H1 (cell line): Measurements from ENCODE around the gene LSM14B. TPM values are rescaled to one million over a fixed set of nuclear protein-coding genes. Genes with fewer than 3 reads are reported as not detected.
A peak's percentile ranks its signal among the peaks of the same experiment; 100 is the strongest.

Experiments used
- CTCF ChIA-PET: fragments of 300-600 bp; sonication (Branson Sonifier 250); formaldehyde crosslinking; loops from one replicate; lab custom pipeline; 2021; ENCODE audit not compliant: partially characterized antibody; lab: Charles Lee
- POLR2A ChIA-PET: fragments of 300-600 bp; sonication (Branson Sonifier 250); formaldehyde crosslinking; loops from one replicate; lab custom pipeline; 2021; ENCODE audit warnings: inconsistent platforms; ENCODE audit not compliant: partially characterized antibody; lab: Charles Lee
- DNase-seq, 2 experiments: peaks; one replicate each; pipeline versions ENCODE4 v3.0.0 to v3.0.0-alpha.2; 2010 to 2022; ENCODE audit warnings: low spot score in 2 of 2, low read depth in 1 of 2, mixed read lengths in 1 of 2
- FAIRE-seq: peaks from 2 replicates; lab custom pipeline; 2011; peaks lifted over from hg19 to GRCh38; lab: Jason Lieb, UNC
- H2AFZ ChIP-seq: 2 replicates; pipeline ENCODE4 v1.8.1; 2012; ENCODE audit warnings: low read length, inconsistent platforms
- H2AK5ac ChIP-seq: 2 replicates; pipeline ENCODE4 v1.6.1; 2013; ENCODE audit warnings: low read depth, low read length
- H2BK120ac ChIP-seq: replicated peaks from 2 replicates; pipeline ENCODE3; 2013; ENCODE audit warnings: low read depth, low read length, inconsistent platforms
- H2BK12ac ChIP-seq: 2 replicates; pipeline ENCODE4 v1.6.1; 2013; ENCODE audit warnings: low read depth, low read length
- H2BK15ac ChIP-seq: 2 replicates; pipeline ENCODE4 v1.6.1; 2013; ENCODE audit warnings: low read length
- H2BK20ac ChIP-seq: 2 replicates; pipeline ENCODE4 v1.6.1; 2013; ENCODE audit warnings: low read length
- H2BK5ac ChIP-seq: 2 replicates; pipeline ENCODE4 v1.6.1; 2013; ENCODE audit warnings: low read depth, low read length
- H3K14ac ChIP-seq: 2 replicates; pipeline ENCODE4 v1.6.1; 2013; ENCODE audit warnings: inconsistent platforms; ENCODE audit not compliant: insufficient read length
- H3K18ac ChIP-seq: 2 replicates; pipeline ENCODE4 v1.6.1; 2013; ENCODE audit warnings: low read length; ENCODE audit errors: extremely low read depth
- H3K23ac ChIP-seq: 2 replicates; pipeline ENCODE4 v1.6.1; 2013; ENCODE audit warnings: inconsistent platforms; ENCODE audit not compliant: insufficient read length
- H3K23me2 ChIP-seq: 2 replicates; pipeline ENCODE4 v1.6.1; 2013; ENCODE audit warnings: low read depth, low read length
- H3K27ac ChIP-seq: 2 replicates; pipeline ENCODE4 v1.6.1; 2011; ENCODE audit warnings: low read depth, low read length, inconsistent platforms
- H3K27me3 ChIP-seq, 4 experiments: replicated peaks in 1 of 4; 1 replicate in 1 of 4; 2 replicates in 3 of 4; pipeline versions ENCODE4 v1.6.1 to v1.8.1; 2011 to 2013; ENCODE audit warnings: low read length in 3 of 4, mild to moderate bottlenecking in 3 of 4, inconsistent platforms in 2 of 4, mixed read lengths in 2 of 4, moderate library complexity in 1 of 4; ENCODE audit not compliant: control insufficient read depth in 3 of 4, insufficient read depth in 3 of 4; ENCODE audit errors: extremely low read depth in 1 of 4
- H3K36me3 ChIP-seq, 4 experiments: 2 replicates each; pipeline versions ENCODE4 v1.6.1 to v1.8.1; 2011 to 2013; ENCODE audit warnings: mild to moderate bottlenecking in 4 of 4, low read length in 3 of 4, moderate library complexity in 2 of 4, control low read depth in 1 of 4, inconsistent platforms in 1 of 4; ENCODE audit not compliant: insufficient read depth in 4 of 4, control insufficient read depth in 2 of 4
- H3K4ac ChIP-seq: replicated peaks from 2 replicates; pipeline ENCODE3; 2013; ENCODE audit warnings: low read length, low read depth, mixed read lengths, inconsistent platforms; ENCODE audit not compliant: insufficient read length
- H3K4me1 ChIP-seq, 4 experiments: replicated peaks in 1 of 4; 1 replicate in 1 of 4; 2 replicates in 3 of 4; pipeline versions ENCODE4 v1.6.1 to v1.8.1; 2011 to 2013; ENCODE audit warnings: low read length in 3 of 4, inconsistent platforms in 2 of 4, mixed read lengths in 1 of 4; ENCODE audit not compliant: insufficient read depth in 4 of 4, control insufficient read depth in 3 of 4
- H3K4me2 ChIP-seq, 2 experiments: 2 replicates each; pipeline versions ENCODE4 v1.6.1 to v1.8.1; 2011 to 2013; ENCODE audit warnings: low read depth in 2 of 2, low read length in 2 of 2, control low read depth in 1 of 2, inconsistent platforms in 1 of 2, mild to moderate bottlenecking in 1 of 2; ENCODE audit not compliant: insufficient read depth in 1 of 2
- H3K4me3 ChIP-seq, 4 experiments: fragments of 200-600, 300-600 bp in 1 of 4; sonication (generic), shearing (Covaris generic), sonication (Bioruptor Twin) in 1 of 4; 2 replicates each; pipeline versions ENCODE4 v1.5.1 to v1.8.1; 2011 to 2016; ENCODE audit warnings: low read length in 4 of 4, low read depth in 3 of 4, control low read depth in 2 of 4, inconsistent platforms in 2 of 4, mild to moderate bottlenecking in 2 of 4, mixed read lengths in 1 of 4, moderate library complexity in 1 of 4; ENCODE audit not compliant: insufficient read depth in 2 of 4; ENCODE audit errors: extremely low read depth in 1 of 4
- H3K56ac ChIP-seq: replicated peaks from 2 replicates; pipeline ENCODE3; 2013; ENCODE audit warnings: low read depth, mild to moderate bottlenecking, mixed read lengths, low read length, inconsistent platforms; ENCODE audit not compliant: insufficient read length
- H3K79me1 ChIP-seq: 2 replicates; pipeline ENCODE4 v1.6.1; 2013; ENCODE audit warnings: low read depth, low read length, control low read depth
- H3K79me2 ChIP-seq, 2 experiments: 2 replicates each; pipeline versions ENCODE4 v1.6.1 to v1.8.1; 2012 to 2013; ENCODE audit warnings: low read length in 2 of 2, mild to moderate bottlenecking in 2 of 2, inconsistent platforms in 1 of 2; ENCODE audit not compliant: insufficient read depth in 2 of 2, control insufficient read depth in 1 of 2
- H3K9ac ChIP-seq, 4 experiments: replicated peaks in 1 of 4; 1 replicate in 1 of 4; 2 replicates in 3 of 4; pipeline versions ENCODE4 v1.6.1 to v1.8.1; 2011 to 2013; ENCODE audit warnings: low read depth in 3 of 4, low read length in 3 of 4, control low read depth in 2 of 4, mild to moderate bottlenecking in 2 of 4, moderate library complexity in 2 of 4, inconsistent platforms in 1 of 4; ENCODE audit errors: extremely low read depth in 1 of 4
- H3K9me3 ChIP-seq, 2 experiments: 2 replicates each; pipeline versions ENCODE4 v1.6.1 to v1.8.1; 2012 to 2013; ENCODE audit warnings: mild to moderate bottlenecking in 2 of 2, moderate library complexity in 2 of 2, control low read depth in 1 of 2, inconsistent platforms in 1 of 2, low read depth in 1 of 2, low read length in 1 of 2, mixed read lengths in 1 of 2; ENCODE audit not compliant: insufficient read depth in 2 of 2
- H4K20me1 ChIP-seq, 2 experiments: replicated peaks in 1 of 2; 2 replicates each; pipeline versions ENCODE3 to v1.8.1; 2011 to 2013; ENCODE audit warnings: inconsistent platforms in 2 of 2, low read length in 2 of 2, mild to moderate bottlenecking in 1 of 2; ENCODE audit not compliant: insufficient read depth in 2 of 2, control insufficient read depth in 1 of 2
- H4K5ac ChIP-seq: 2 replicates; pipeline ENCODE4 v1.6.1; 2013; ENCODE audit warnings: low read length, low read depth, mixed read lengths, inconsistent platforms; ENCODE audit not compliant: insufficient read length
- H4K8ac ChIP-seq: 2 replicates; pipeline ENCODE4 v1.8.0; 2013; ENCODE audit warnings: mild to moderate bottlenecking, moderate library complexity, low read length, inconsistent platforms; ENCODE audit not compliant: insufficient read depth; ENCODE audit errors: extremely low read depth
- H4K91ac ChIP-seq: replicated peaks from 2 replicates; pipeline ENCODE3; 2013; ENCODE audit warnings: low read length, mixed read lengths, inconsistent platforms; ENCODE audit not compliant: insufficient read length
- SP4 ChIP-seq: IDR thresholded peaks from 2 replicates; pipeline ENCODE4 v1.6.1; 2012; ENCODE audit warnings: low read length, inconsistent platforms
- TCF12 ChIP-seq: IDR thresholded peaks from 2 replicates; pipeline ENCODE4 v1.6.1; 2011; ENCODE audit warnings: low read depth, mild to moderate bottlenecking, low read length
- WGBS, 2 experiments: shearing (Covaris generic) in 1 of 2; methylation state at CpG; one replicate each; pipeline versions ENCODE4 v1.1.6 to v1.1.7; 2013 to 2015; ENCODE audit warnings: low lambda C conversion rate in 2 of 2, mixed read lengths in 2 of 2, inconsistent platforms in 1 of 2, low coverage in 1 of 2, missing lambda C conversion rate in 1 of 2; ENCODE audit not compliant: insufficient replicate concordance in 2 of 2, insufficient coverage in 1 of 2, insufficient read length in 1 of 2; ENCODE audit errors: extremely low coverage in 1 of 2, missing lambda C conversion rate in 1 of 2; 5-methylcytosine and 5-hydroxymethylcytosine counted together
- polyA plus RNA-seq, 7 experiments: library from polyadenylated mRNA; depleted of rRNA in 3 of 7; stranded (reverse) in 5 of 7; unstranded in 2 of 7; fragments of >200 nt in 5 of 7; fragments of 200-250 nt in 2 of 7; gene quantifications; 1 replicate in 5 of 7; 2 replicates in 1 of 7; 4 replicates in 1 of 7; pipeline versions ENCODE4 v1.2.1 to v1.2.3, GENCODE V29; 2011 to 2013; ENCODE audit warnings: missing spikeins in 2 of 7, mixed read lengths in 2 of 7
- total RNA-seq: library from RNA; stranded (reverse); fragmentation: NEBNext Ultra II Directional; extraction: Animal tissue kit (Norgen Biotek cat#: 25700); gene quantifications from 2 replicates; pipeline ENCODE4 v1.2.1, GENCODE V29; 2021
- TF ChIP-seq, protein P1 (sequence below), 3 experiments: IDR thresholded peaks; 1 replicate in 2 of 3; 2 replicates in 1 of 3; pipeline versions ENCODE4 v1.5.1 to v1.6.1; 2011; ENCODE audit warnings: low read length in 3 of 3, mild to moderate bottlenecking in 3 of 3, inconsistent platforms in 2 of 3, low read depth in 1 of 3, moderate library complexity in 1 of 3; ENCODE audit not compliant: insufficient read depth in 1 of 3; ENCODE audit errors: control extremely low read depth in 1 of 3

LSM14B gene
- total and polyA plus RNA-seq, 2 of the 8 experiments (the other 6 are each of a cell fraction or from before 2014, with no cell fraction given): 58.3 to 65.6 TPM

DNA sequence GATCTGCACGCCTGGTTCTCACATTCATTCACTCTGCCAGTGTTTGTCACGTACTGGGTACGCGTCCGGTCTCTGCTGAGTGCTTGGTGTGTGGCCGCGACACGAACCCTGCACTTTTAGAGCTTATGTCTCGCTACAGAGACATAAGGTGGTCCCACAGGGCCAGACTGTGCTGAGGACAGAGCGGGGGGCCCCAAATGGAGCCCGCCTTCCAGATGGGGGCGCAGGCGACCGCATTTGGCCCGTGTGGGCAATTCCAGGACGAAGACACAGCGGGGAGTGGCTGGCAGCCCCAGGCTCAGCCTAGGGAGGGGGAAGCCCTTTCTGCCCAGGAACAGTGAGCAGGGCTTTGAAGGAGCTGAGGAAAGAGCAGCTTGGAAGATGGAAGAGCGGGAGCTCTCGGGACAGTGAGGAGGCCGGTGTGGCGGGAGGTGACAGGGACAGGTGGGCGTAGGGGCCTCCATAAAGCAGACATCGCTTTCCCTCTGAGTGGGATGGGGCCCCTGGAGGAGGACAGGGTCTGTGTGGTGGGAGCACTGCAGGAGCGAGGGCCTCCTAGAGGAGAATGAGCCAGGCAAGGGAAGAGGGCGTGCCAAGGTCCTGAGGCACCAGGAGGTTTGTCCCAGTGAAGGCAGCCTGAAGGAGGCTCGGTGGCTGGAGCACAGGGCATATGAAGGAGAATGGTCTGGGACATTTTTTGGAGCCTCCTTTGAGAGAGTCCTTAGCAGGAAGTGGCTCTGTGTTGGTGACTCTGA, 52.8 kb downstream of the LSM14B start:
- H2AFZ ChIP-seq: no peak overlapping the region
- ChIA-PET CTCF (interaction anchor here (0.6 to 1.2 kb wide), 5 partner anchors 10 to 754 kb away, joined by 3 to 4 read pairs (median 4); no protein-coding TSS in a partner anchor), POLR2A (interaction anchor here (0.6 to 1.6 kb wide), 7 partner anchors 8 to 53 kb away, joined by 3 to 7 read pairs (median 3); partner anchors contain the start of gene MTG2)
- no peak overlapping the region for H2BK12ac ChIP-seq
- no peak overlapping the region for H3K4me3 ChIP-seq
- FAIRE-seq (no peak), DNase-seq (no peak)
- no peak overlapping the region for H2BK20ac ChIP-seq
- no peaks in the 10 kb centered on the region for H3K27me3 ChIP-seq
- no peak overlapping the region for H3K56ac ChIP-seq
- no peak overlapping the region for H4K91ac ChIP-seq
- no peak overlapping the region for H3K18ac ChIP-seq
- 90% methylated on average over 26 of the region's 26 CpGs; no CpG with 5 or more reads in 1 of the 2 experiments for WGBS, 2 experiments
- no peak overlapping the region for H2BK5ac ChIP-seq
- no peak overlapping the region for H3K4ac ChIP-seq
- no peak overlapping the region; the same call in 1 of the 2 replicates for H4K8ac ChIP-seq
- no peak overlapping the region for H3K23ac ChIP-seq
- no peaks in the 10 kb centered on the region for H3K23me2 ChIP-seq
- no peak overlapping the region for H2BK120ac ChIP-seq
- H4K5ac ChIP-seq: no peak overlapping the region
- no peak for TF ChIP-seq TCF12
- no peak for TF ChIP-seq SP4
- TF ChIP-seq, protein P1, sequence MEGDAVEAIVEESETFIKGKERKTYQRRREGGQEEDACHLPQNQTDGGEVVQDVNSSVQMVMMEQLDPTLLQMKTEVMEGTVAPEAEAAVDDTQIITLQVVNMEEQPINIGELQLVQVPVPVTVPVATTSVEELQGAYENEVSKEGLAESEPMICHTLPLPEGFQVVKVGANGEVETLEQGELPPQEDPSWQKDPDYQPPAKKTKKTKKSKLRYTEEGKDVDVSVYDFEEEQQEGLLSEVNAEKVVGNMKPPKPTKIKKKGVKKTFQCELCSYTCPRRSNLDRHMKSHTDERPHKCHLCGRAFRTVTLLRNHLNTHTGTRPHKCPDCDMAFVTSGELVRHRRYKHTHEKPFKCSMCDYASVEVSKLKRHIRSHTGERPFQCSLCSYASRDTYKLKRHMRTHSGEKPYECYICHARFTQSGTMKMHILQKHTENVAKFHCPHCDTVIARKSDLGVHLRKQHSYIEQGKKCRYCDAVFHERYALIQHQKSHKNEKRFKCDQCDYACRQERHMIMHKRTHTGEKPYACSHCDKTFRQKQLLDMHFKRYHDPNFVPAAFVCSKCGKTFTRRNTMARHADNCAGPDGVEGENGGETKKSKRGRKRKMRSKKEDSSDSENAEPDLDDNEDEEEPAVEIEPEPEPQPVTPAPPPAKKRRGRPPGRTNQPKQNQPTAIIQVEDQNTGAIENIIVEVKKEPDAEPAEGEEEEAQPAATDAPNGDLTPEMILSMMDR (IDR thresholded peaks at IDR 0.05; ENCODE audit: control extremely low read depth in 1 of 3, insufficient read depth in 1 of 3, low read depth in 1 of 3, low read length in 3 of 3): peak in 1 of 3 experiments; percentile 0; a peak in 1 of 4 replicates
- no peaks in the 10 kb centered on the region for H3K9me3 ChIP-seq
- no peak overlapping the region for H3K14ac ChIP-seq
- H2AK5ac ChIP-seq: no peak overlapping the region
- no peaks in the 10 kb centered on the region for H3K79me2 ChIP-seq
- peaks cover 2 to 24% (median 14%) of the 10 kb centered on the region in 4 experiments; a peak in 6 of 8 replicates for H3K36me3 ChIP-seq
- H3K4me2 ChIP-seq: no peak overlapping the region
- no peaks in the 10 kb centered on the region for H3K4me1 ChIP-seq
- H3K79me1 ChIP-seq: no peaks in the 10 kb centered on the region
- no peak overlapping the region for H3K27ac ChIP-seq
- H4K20me1 ChIP-seq: peaks cover 0 to 4% of the 10 kb centered on the region in 2 experiments
- no peak overlapping the region for H2BK15ac ChIP-seq
- no peak overlapping the region for H3K9ac ChIP-seq
